ENCODE data around the gene NENF.

DNA sequence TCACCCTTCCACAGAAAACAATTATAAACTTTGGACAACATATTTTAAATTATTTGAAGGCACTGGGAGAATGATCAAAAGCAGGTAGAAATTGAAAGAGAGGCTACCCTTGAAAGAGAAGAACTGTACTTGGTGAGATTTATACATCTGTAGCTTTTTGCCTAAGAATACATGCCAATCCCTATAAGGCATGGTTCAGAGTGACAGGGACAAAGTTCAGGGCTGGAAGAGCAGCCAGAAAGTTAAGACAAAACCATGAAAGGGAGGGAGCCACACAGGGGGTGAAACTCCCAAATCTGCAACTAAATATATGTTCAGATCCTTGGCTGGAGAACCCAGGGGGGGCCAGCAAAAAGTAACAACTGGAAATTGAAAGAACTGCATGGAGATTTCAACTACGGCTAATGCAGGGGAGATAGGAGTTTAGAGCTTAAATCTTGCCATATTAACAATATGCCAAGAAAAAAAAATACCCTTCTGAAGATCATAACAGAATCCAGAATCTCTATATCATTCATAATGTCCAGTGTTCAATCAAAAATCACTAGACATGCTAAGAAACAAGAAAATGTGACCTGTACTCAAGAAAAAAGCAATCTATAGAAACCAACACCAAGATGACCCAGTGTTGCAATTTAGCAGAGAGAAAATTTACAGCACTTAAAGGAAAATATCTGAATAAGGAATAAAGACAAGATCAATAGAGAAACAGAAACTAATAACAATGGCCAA, 43.6 kb upstream of the NENF start:
- TF ChIP-seq, protein P1, sequence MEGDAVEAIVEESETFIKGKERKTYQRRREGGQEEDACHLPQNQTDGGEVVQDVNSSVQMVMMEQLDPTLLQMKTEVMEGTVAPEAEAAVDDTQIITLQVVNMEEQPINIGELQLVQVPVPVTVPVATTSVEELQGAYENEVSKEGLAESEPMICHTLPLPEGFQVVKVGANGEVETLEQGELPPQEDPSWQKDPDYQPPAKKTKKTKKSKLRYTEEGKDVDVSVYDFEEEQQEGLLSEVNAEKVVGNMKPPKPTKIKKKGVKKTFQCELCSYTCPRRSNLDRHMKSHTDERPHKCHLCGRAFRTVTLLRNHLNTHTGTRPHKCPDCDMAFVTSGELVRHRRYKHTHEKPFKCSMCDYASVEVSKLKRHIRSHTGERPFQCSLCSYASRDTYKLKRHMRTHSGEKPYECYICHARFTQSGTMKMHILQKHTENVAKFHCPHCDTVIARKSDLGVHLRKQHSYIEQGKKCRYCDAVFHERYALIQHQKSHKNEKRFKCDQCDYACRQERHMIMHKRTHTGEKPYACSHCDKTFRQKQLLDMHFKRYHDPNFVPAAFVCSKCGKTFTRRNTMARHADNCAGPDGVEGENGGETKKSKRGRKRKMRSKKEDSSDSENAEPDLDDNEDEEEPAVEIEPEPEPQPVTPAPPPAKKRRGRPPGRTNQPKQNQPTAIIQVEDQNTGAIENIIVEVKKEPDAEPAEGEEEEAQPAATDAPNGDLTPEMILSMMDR (IDR thresholded peaks at IDR 0.05) = no peak
- no peak for TF ChIP-seq EZH2 (IDR thresholded peaks at IDR 0.05; ENCODE audit: borderline replicate concordance, insufficient read depth, low read depth, low read length, poor library complexity, severe bottlenecking)
